Breast epithelium (tissue), 4 donors: ENCODE data around the gene EPHA5. TPM values are rescaled to one million over a fixed set of nuclear protein-coding genes. Genes with fewer than 3 reads are reported as not detected.

Experiments
- DNase-seq, 2 donors: peaks; one replicate each; pipeline ENCODE4 v3.0.0-alpha.2; 2019; ENCODE audit warnings: low spot score in 2 of 2
- H3K27ac ChIP-seq, 2 donors: fragments of 200-600 bp; sonication (generic) in 1 of 2; one replicate each; pipeline ENCODE4 v1.5.1; 2016 to 2019; ENCODE audit warnings: mild to moderate bottlenecking in 1 of 2
- H3K27me3 ChIP-seq, 2 donors: fragments of 200-600 bp; sonication (generic) in 1 of 2; one replicate each; pipeline versions ENCODE4 v1.5.1 to v1.6.0; 2017 to 2019; ENCODE audit warnings: control low read depth in 1 of 2, mild to moderate bottlenecking in 1 of 2
- H3K36me3 ChIP-seq: fragments of 200-600 bp; one replicate; pipeline ENCODE4 v1.5.1; 2019
- H3K4me1 ChIP-seq, 2 donors: fragments of 200-600 bp; sonication (generic); one replicate each; pipeline ENCODE4 v1.5.1; 2016 to 2019; ENCODE audit warnings: control low read depth in 1 of 2
- H3K4me3 ChIP-seq, 3 donors: fragments of 200-600 bp; sonication (generic); 1 replicate in 2 of 3; 2 replicates in 1 of 3; pipeline ENCODE4 v1.5.1; 2016 to 2019; ENCODE audit warnings: mild to moderate bottlenecking in 3 of 3, moderate library complexity in 2 of 3
- H3K9me3 ChIP-seq, 2 donors: fragments of 200-600 bp; sonication (generic) in 1 of 2; one replicate each; pipeline ENCODE4 v1.5.1; 2016 to 2019; ENCODE audit warnings: control low read depth in 1 of 2
- CTCF ChIP-seq, 3 donors: fragments of 450-650 bp; IDR thresholded peaks; one replicate each; pipeline ENCODE4 v1.5.1; 2016 to 2017; ENCODE audit warnings: antibody characterized with exemption in 3 of 3, mild to moderate bottlenecking in 3 of 3, moderate library complexity in 3 of 3
- POLR2A ChIP-seq: fragments of 450-650 bp; IDR thresholded peaks from one replicate; pipeline ENCODE4 v1.6.1; 2016; ENCODE audit warnings: antibody characterized with exemption, mild to moderate bottlenecking, moderate library complexity
- POLR2AphosphoS5 ChIP-seq, 3 donors: sonication (generic); formaldehyde crosslinking; IDR thresholded peaks; one replicate each; pipeline ENCODE4 v1.6.1; 2017; ENCODE audit warnings: antibody characterized with exemption in 3 of 3
- intact Hi-C: fragments of 100-400 bp; cut with DNase I; formaldehyde crosslinking; loops from one replicate; pipeline ENCODE4 v1.15.1; 2023; ENCODE audit warnings: low total_unique reads
- total RNA-seq, 3 donors: library from RNA; depleted of rRNA; stranded (reverse); fragments of >200 nt; gene quantifications; one replicate each; pipeline ENCODE4 v1.1.0, GENCODE V29; 2016

EPHA5 gene
- total RNA-seq, 3 donors from 2014 or later, result 0.16 to 0.29 TPM; not detected in 1

GRCh38 chr4:65498606-65499005, 171.7 kb downstream of the EPHA5 start:
- H3K27ac ChIP-seq, result no peak overlapping the region
- no peak for DNase-seq
- intact Hi-C loops, result no loop called here
- no peaks in the 10 kb centered on the region for H3K9me3 ChIP-seq
- no peaks in the 10 kb centered on the region for H3K36me3 ChIP-seq
- no peaks in the 10 kb centered on the region for H3K4me1 ChIP-seq
- TF ChIP-seq CTCF (IDR thresholded peaks at IDR 0.05) (no peak), POLR2AphosphoS5 (IDR thresholded peaks at IDR 0.05) (no peak), POLR2A (no peak)
- H3K4me3 ChIP-seq, result no peak overlapping the region
- H3K27me3 ChIP-seq, result no peaks in the 10 kb centered on the region

- H3K36me3 ChIP-seq, result no peaks in the 10 kb centered on the region
- no peak for DNase-seq
- H3K9me3 ChIP-seq, result no peaks in the 10 kb centered on the region
- no peaks in the 10 kb centered on the region for H3K27me3 ChIP-seq
- no peak overlapping the region for H3K4me3 ChIP-seq
- TF ChIP-seq POLR2AphosphoS5 (IDR thresholded peaks at IDR 0.05), result no peak
- TF ChIP-seq CTCF (IDR thresholded peaks at IDR 0.05), result no peak
- no peak for TF ChIP-seq POLR2A
- H3K27ac ChIP-seq, result no peak overlapping the region
- intact Hi-C loops, result no loop called here
- H3K4me1 ChIP-seq, result no peaks in the 10 kb centered on the region
Measured at GRCh38 chr4:65495439-65495838, 174.8 kb downstream of the EPHA5 start.

DNA sequence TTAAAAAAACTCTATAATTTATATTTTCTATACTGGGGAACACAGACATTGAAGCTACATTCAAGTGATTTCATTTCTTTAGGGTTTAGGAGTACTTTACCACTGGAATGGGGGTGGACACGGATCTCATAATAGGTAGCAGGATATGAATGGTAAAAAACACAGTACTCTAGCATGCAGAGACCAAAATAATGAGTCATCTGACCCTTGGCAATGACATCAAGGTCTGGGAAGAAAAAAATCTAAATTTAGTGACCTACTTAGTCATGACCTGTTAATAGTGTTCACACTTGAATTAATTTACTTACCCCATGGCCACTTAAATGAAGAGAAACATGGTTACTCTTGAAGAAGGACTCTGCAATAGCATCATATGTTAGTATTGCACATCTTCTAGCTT, 187.9 kb downstream of the EPHA5 start:
- Histone ChIP-seq H3K27me3 (no peaks in the 10 kb centered on the region), H3K4me1 (no peaks in the 10 kb centered on the region), H3K4me3 (no peak overlapping the region), H3K9me3 (no peaks in the 10 kb centered on the region), H3K36me3 (no peaks in the 10 kb centered on the region), H3K27ac (no peak overlapping the region)
- TF ChIP-seq POLR2AphosphoS5 (IDR thresholded peaks at IDR 0.05) (no peak), CTCF (IDR thresholded peaks at IDR 0.05) (no peak), POLR2A (no peak)
- intact Hi-C loops, result no loop called here
- no peak for DNase-seq

GRCh38 chr4:65472531-65472930, 197.8 kb downstream of the EPHA5 start:
- no peaks in the 10 kb centered on the region for H3K4me1 ChIP-seq
- H3K27me3 ChIP-seq, result no peaks in the 10 kb centered on the region
- H3K36me3 ChIP-seq, result no peaks in the 10 kb centered on the region
- TF ChIP-seq CTCF (IDR thresholded peaks at IDR 0.05) (no peak), POLR2AphosphoS5 (IDR thresholded peaks at IDR 0.05) (no peak), POLR2A (no peak)
- H3K27ac ChIP-seq, result no peak overlapping the region
- intact Hi-C loops, result no loop called here
- DNase-seq, result no peak
- no peak overlapping the region for H3K4me3 ChIP-seq
- no peaks in the 10 kb centered on the region for H3K9me3 ChIP-seq

- Histone ChIP-seq H3K27me3 (no peaks in the 10 kb centered on the region), H3K27ac (no peak overlapping the region), H3K4me3 (no peak overlapping the region), H3K9me3 (no peaks in the 10 kb centered on the region), H3K4me1 (no peaks in the 10 kb centered on the region), H3K36me3 (no peaks in the 10 kb centered on the region)
- no peak for DNase-seq
- TF ChIP-seq POLR2AphosphoS5 (IDR thresholded peaks at IDR 0.05) (no peak), POLR2A (no peak), CTCF (IDR thresholded peaks at IDR 0.05) (no peak)
- intact Hi-C loops, result no loop called here
Measured at GRCh38 chr4:65467068-65467680, 203.1 kb downstream of the EPHA5 start.
